ENCODE data around the gene ERC2.

Gene ERC2

GRCh38 chr3:55812394-55813013 is 655.8 kb downstream of the ERC2 start:
- no peak for DNase-seq

- DNase-seq = no peak
These were observed 661.1 kb downstream of the ERC2 start for GRCh38 chr3:55807210-55807609.

GRCh38 chr3:55805169-55805568 is 663.1 kb downstream of the ERC2 start:
- DNase-seq = no peak

GRCh38 chr3:55804170-55805095 is 663.8 kb downstream of the ERC2 start:
- DNase-seq = no peak

- DNase-seq = no peak
These were observed 665.5 kb downstream of the ERC2 start for GRCh38 chr3:55802816-55803215.

DNA sequence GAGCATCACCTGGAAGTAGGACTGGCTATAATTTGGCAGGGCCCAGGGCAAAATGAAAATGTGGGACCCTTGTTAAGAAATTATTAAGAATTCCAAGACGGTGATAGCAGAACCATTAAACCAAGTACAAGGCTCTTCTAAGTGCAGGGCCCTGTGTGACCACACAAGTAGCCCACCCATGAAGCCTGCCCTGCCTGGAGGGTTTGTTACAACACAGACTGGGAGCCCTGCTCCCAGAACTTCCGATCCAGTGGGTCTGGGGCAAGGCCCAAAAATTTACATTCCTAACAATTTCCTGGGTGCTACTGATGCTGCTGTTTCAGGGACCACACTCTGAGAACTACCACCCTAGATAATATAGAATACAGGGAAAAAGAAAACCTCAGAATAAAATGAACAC is 666.6 kb downstream of the ERC2 start:
- DNase-seq = no peak

GRCh38 chr3:55801068-55801467 is 667.2 kb downstream of the ERC2 start:
- no peak for DNase-seq

DNA sequence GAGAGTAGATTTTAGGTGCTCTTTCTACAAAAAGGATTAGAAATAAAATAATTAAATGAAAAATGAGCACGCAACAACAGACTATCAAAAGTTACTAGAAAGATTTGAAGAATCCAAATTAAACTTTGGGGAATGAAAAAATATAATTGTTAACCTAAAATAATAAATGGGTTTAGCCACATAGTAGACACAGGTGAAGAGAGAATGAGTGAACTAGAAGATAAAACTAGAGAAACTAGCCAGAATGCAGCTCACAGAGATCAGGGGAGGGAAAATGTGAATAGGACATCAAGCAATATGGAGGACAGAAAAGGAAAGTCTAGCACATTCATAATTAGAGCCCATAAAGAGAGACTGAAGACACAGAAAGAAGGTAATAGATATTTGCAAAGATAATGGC is 670.5 kb downstream of the ERC2 start:
- DNase-seq = no peak

GRCh38 chr3:55797084-55797483 is 671.2 kb downstream of the ERC2 start:
- DNase-seq = no peak

DNA sequence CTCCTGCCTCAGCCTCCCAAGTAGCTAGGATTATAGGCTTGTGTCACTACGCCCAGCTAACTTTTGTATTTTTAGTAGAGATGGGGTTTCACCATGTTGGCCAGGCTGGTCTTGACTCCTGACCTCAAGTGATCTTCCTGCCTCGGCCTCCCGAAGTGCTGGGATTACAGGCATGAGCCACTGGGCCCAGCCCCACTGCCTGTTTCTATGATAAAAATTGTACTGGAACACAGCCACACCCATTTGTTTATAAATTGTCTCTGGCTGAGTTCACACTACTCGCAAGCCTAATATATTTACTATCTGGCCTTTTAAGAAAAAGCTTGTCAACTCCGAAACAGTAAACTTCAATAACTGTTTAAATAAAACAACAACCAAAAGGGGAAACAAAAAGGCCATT is 671.7 kb downstream of the ERC2 start:
- DNase-seq = no peak

- DNase-seq = no peak
These were observed 672.5 kb downstream of the ERC2 start for GRCh38 chr3:55795746-55796145.

DNA sequence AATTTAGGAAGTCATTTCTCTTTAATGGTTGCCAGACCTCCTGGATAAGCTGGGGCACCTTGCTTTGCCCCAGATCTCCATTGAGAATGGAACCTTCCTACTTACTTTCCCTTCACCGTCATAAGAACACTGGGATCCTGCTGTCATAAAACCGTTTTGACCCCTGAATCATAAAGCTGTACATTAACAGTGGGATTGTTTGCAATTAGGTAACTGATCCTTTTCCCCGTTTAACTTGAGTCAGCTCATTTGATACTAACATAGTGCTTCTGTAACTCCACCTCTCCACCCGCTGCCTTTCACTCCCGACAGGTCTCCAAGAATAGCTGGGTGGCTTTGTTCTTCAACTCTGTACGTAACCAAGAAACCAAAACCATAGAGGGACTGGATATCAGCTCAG is 673.0 kb downstream of the ERC2 start:
- no peak for DNase-seq

DNA sequence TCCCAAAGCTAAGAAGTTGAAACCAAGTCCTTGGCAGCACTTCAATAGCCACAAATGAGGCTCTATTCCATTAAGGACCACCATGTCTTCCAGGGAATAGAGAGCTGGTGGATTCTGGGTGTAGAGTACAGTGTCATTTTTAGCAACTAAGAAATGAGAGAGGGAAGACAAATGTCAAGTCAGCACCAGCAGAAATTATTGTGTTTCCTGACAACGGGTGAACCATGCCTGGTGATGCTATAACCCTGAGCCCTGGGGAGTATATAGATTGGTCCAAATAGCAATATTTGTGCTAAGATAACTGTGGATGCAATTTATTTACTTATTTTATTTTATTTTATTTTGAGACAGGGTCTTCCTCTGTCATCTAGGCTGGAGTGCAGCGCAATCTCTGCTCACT is 675.5 kb downstream of the ERC2 start:
- DNase-seq = no peak

GRCh38 chr3:55792009-55792408 is 676.3 kb downstream of the ERC2 start:
- no peak for DNase-seq

GRCh38 chr3:55790596-55791350 is 677.5 kb downstream of the ERC2 start:
- no peak for DNase-seq

- DNase-seq = no peak
These were observed 678.8 kb downstream of the ERC2 start for GRCh38 chr3:55789516-55789915.

- DNase-seq = no peak
These were observed 685.5 kb downstream of the ERC2 start for GRCh38 chr3:55782807-55783206.

DNA sequence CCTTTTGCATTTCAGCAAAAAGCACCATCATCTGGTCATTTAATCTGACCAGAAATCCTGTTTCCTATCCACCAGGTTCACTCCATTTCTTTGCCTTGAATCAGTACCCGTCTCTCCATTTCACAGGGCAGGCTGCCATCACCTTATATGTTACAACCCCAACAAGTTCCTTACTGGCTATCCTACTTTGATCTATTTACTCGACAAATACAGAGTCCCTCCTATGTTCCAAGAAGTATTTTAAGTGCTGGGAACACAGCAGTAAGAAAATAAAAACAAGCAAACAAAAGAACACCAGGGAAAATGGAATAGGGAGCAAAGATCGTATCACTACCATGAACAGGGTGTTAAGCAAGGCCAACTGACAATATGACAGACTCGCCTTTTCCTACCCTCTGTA is 685.9 kb downstream of the ERC2 start:
- no peak for DNase-seq

DNA sequence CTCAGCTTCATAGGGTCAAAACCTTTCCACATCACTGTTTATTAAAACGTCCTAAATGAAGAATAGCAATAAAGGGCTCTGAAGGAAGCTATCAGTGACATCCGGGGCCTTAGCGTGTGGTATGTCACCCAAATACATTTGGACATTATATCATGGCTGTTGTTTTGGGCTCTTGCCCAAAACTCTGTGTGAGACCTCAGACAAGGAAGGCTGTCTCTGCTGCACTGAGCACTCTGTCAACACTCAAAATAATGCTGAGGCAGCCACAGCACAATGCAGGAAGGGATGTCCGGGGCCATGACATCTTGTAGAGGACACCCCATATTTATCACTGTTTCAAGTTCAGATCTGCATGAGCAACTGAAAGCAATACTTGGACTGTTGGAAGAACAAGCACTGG is 687.4 kb downstream of the ERC2 start:
- DNase-seq = no peak

- DNase-seq = no peak
These were observed 688.7 kb downstream of the ERC2 start for GRCh38 chr3:55779543-55779942.

DNA sequence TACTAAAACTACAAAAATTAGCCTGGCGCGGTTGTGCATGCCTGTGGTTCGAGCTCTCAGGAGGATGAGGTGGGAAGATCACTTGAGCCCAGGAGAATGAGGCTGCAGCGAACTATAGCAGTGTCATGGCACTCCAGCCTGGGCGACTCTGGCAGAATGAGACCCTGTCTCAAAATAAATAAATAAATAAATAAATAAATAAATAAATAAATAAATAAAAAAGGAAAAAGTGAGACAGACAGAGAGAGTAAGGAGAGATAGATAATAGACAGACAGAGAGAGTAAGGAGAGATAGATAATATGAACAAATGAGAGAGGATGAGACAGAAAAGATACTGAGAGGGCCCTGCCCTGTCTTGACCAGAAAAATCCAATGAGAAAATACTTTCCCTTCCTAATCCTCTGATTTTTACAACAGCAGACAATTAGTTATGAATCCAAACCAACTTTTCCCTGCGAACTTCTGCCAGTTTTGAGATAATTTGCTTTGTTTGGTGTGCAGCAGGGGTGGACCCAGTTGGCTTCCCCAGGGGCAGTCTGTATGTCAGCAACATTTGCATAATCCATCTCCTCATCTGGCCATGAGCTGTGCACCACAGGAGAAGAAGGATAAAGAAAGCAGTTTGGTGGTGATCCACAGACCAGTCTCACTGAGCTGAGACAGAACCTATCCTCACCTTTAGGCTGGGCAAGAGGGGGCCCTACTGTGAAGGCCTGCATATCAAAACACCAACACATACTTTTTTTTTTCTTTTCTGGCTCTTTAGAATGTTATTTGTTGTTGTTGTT is 692.7 kb downstream of the ERC2 start:
- no peak for DNase-seq

DNA sequence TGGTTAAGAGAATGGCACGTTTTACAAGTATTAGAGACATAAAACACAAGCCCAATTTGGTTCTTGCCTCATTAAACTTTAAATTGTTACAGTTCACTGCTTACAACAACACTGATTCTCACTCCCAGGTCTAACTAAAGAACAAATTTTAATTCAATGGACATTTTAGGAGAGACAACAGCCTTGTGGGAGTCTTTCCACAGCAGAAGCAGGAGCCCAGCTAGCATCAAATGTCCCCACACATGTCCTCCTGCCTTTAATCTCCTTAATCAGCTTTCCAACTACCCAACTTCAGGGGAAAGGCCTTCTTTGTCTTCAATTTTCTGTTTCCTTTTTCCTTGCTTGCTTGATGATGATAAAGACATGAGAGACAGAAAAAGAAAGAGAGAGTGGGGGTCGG is 693.4 kb downstream of the ERC2 start:
- DNase-seq = no peak

GRCh38 chr3:55771503-55771902 is 696.8 kb downstream of the ERC2 start:
- no peak for DNase-seq
